Prostate gland (tissue), 2 donors: Measurements from ENCODE around the gene ULK1. TPM values are rescaled to one million over a fixed set of nuclear protein-coding genes. Genes with fewer than 3 reads are reported as not detected.

ENCODE experiments used
- DNase-seq: peaks from one replicate; pipeline ENCODE4 v3.0.0-alpha.2; 2019; ENCODE audit warnings: low spot score
- H3K27ac ChIP-seq, 2 donors: fragments of 200-600 bp; sonication (generic); 2 replicates each; pipeline ENCODE4 v1.5.1; 2017 to 2019
- H3K27me3 ChIP-seq: fragments of 200-600 bp; sonication (generic); replicated peaks from 2 replicates; pipeline ENCODE4 v1.5.1; 2019; ENCODE audit not compliant: insufficient read depth
- H3K36me3 ChIP-seq, 2 donors: fragments of 200-600 bp; sonication (generic); 1 replicate in 1 of 2; 2 replicates in 1 of 2; pipeline versions ENCODE4 v1.5.1 to v1.8.1; 2017 to 2019
- H3K4me1 ChIP-seq: fragments of 200-600 bp; sonication (generic); replicated peaks from 2 replicates; pipeline ENCODE4 v1.5.1; 2019
- H3K4me3 ChIP-seq, 2 donors: fragments of 200-600 bp; sonication (generic); 2 replicates each; pipeline ENCODE4 v1.5.1; 2017 to 2019
- H3K9me3 ChIP-seq: fragments of 200-600 bp; sonication (generic); 2 replicates; pipeline ENCODE4 v1.5.1; 2017
- POLR2A ChIP-seq: fragments of 450-650 bp; IDR thresholded peaks from one replicate; pipeline ENCODE4 v1.6.1; 2016; ENCODE audit warnings: antibody characterized with exemption, mild to moderate bottlenecking
- POLR2AphosphoS5 ChIP-seq: sonication (generic); formaldehyde crosslinking; IDR thresholded peaks from one replicate; pipeline ENCODE4 v1.6.1; 2017; ENCODE audit warnings: antibody characterized with exemption
- WGBS: methylation state at CpG from one replicate; pipeline ENCODE4 v1.1.5; 2018; 5-methylcytosine and 5-hydroxymethylcytosine counted together
- intact Hi-C: fragments of 100-400 bp; cut with DNase I; formaldehyde crosslinking; loops from one replicate; pipeline ENCODE4 v1.14.2; 2022
- total RNA-seq, 2 donors: library from RNA; depleted of rRNA; stranded (reverse); fragments of >200 nt; gene quantifications; one replicate each; pipeline ENCODE4 v1.1.0, GENCODE V29; 2016
- TF ChIP-seq, protein P1 (sequence below), 4 experiments: fragments of 200-600 bp in 2 of 4; fragments of 450-650 bp in 2 of 4; sonication (generic) in 2 of 4; IDR thresholded peaks; 1 replicate in 3 of 4; 2 replicates in 1 of 4; pipeline ENCODE4 v1.5.1; 2016 to 2019; ENCODE audit warnings: antibody characterized with exemption in 4 of 4, mild to moderate bottlenecking in 2 of 4, moderate library complexity in 2 of 4

ULK1 gene
- total RNA-seq, 2 donors from 2014 or later, result 26.2 to 62.5 TPM

- H3K4me1 ChIP-seq, result no peaks in the 10 kb centered on the region
- no peak overlapping the region for H3K4me3 ChIP-seq
- intact Hi-C loops, result no loop called here
- peaks cover 0 to 3% of the 10 kb centered on the region in 2 donors for H3K36me3 ChIP-seq
- WGBS, result 68% methylated on average over 29 of the region's 29 CpGs
- no peak for TF ChIP-seq POLR2AphosphoS5
- TF ChIP-seq, protein P1, sequence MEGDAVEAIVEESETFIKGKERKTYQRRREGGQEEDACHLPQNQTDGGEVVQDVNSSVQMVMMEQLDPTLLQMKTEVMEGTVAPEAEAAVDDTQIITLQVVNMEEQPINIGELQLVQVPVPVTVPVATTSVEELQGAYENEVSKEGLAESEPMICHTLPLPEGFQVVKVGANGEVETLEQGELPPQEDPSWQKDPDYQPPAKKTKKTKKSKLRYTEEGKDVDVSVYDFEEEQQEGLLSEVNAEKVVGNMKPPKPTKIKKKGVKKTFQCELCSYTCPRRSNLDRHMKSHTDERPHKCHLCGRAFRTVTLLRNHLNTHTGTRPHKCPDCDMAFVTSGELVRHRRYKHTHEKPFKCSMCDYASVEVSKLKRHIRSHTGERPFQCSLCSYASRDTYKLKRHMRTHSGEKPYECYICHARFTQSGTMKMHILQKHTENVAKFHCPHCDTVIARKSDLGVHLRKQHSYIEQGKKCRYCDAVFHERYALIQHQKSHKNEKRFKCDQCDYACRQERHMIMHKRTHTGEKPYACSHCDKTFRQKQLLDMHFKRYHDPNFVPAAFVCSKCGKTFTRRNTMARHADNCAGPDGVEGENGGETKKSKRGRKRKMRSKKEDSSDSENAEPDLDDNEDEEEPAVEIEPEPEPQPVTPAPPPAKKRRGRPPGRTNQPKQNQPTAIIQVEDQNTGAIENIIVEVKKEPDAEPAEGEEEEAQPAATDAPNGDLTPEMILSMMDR (IDR thresholded peaks at IDR 0.05), result no peak
- no peak for TF ChIP-seq POLR2A
- DNase-seq, result no peak
- H3K27me3 ChIP-seq, result no peaks in the 10 kb centered on the region
- H3K27ac ChIP-seq, result no peak overlapping the region
- no peaks in the 10 kb centered on the region for H3K9me3 ChIP-seq
Observed at GRCh38 chr12:131921866-131922769, 27.7 kb downstream of the ULK1 start.

- peaks cover 0 to 3% of the 10 kb centered on the region in 2 donors for H3K36me3 ChIP-seq
- H3K27ac ChIP-seq, result no peak overlapping the region
- no peak for DNase-seq
- intact Hi-C loops, result no loop called here
- H3K4me3 ChIP-seq, result no peak overlapping the region
- H3K4me1 ChIP-seq, result no peaks in the 10 kb centered on the region
- TF ChIP-seq, protein P1 (IDR thresholded peaks at IDR 0.05), result no peak
- no peak for TF ChIP-seq POLR2AphosphoS5
- no peak for TF ChIP-seq POLR2A
- 88% methylated on average over 13 of the region's 13 CpGs for WGBS
- no peaks in the 10 kb centered on the region for H3K27me3 ChIP-seq
- no peaks in the 10 kb centered on the region for H3K9me3 ChIP-seq
Observed at GRCh38 chr12:131922772-131923171, 28.4 kb downstream of the ULK1 start.

- intact Hi-C loops, result no loop called here
- TF ChIP-seq, protein P1 (IDR thresholded peaks at IDR 0.05), result no peak
- TF ChIP-seq POLR2A, result no peak
- no peak for TF ChIP-seq POLR2AphosphoS5
- Histone ChIP-seq H3K4me3 (no peak overlapping the region), H3K27me3 (no peaks in the 10 kb centered on the region), H3K36me3 (peaks cover 0 to 3% of the 10 kb centered on the region in 2 donors), H3K9me3 (no peaks in the 10 kb centered on the region), H3K27ac (no peak overlapping the region), H3K4me1 (no peaks in the 10 kb centered on the region)
- no peak for DNase-seq
- WGBS, result 82% methylated on average over 11 of the region's 11 CpGs
Observed at GRCh38 chr12:131923260-131923659, 28.8 kb downstream of the ULK1 start.

GRCh38 chr12:131927110-131928079, 33.0 kb downstream of the ULK1 start:
- WGBS, result 81% methylated on average over 24 of the region's 24 CpGs
- no peak overlapping the region for H3K4me3 ChIP-seq
- DNase-seq, result no peak
- intact Hi-C loops, result no loop called here
- no peak overlapping the region for H3K27ac ChIP-seq
- no peaks in the 10 kb centered on the region for H3K4me1 ChIP-seq
- no peaks in the 10 kb centered on the region for H3K36me3 ChIP-seq
- no peaks in the 10 kb centered on the region for H3K9me3 ChIP-seq
- H3K27me3 ChIP-seq, result no peaks in the 10 kb centered on the region
- TF ChIP-seq POLR2A, result no peak
- TF ChIP-seq, protein P1 (IDR thresholded peaks at IDR 0.05), result no peak
- no peak for TF ChIP-seq POLR2AphosphoS5
